Panc1 (cell line): ENCODE data around the gene MGAT5. TPM values are rescaled to one million over a fixed set of nuclear protein-coding genes. Genes with fewer than 3 reads are reported as not detected.

Experiments
- ATAC-seq: fragments of 200-7000 bp; cut with Tn5 transposase; 2 replicates; pipeline ENCODE4 v1.9.1; 2020; ENCODE audit warnings: mild to moderate bottlenecking, moderate library complexity
- BruUV-seq: library from RNA; stranded (reverse); fragments of 400-500 nt; replicated peaks from 2 replicates; lab custom pipeline; 2021; lab: Mats Ljungman, UMichigan
- CTCF ChIA-PET: fragments of 300-600 bp; sonication (Branson Sonifier 250); formaldehyde crosslinking; loops from one replicate; lab custom pipeline; 2022; ENCODE audit warnings: antibody characterized with exemption; lab: Charles Lee
- POLR2A ChIA-PET: fragments of 300-600 bp; sonication (Branson Sonifier 250); formaldehyde crosslinking; loops from one replicate; lab custom pipeline; 2022; ENCODE audit warnings: antibody characterized with exemption; lab: Charles Lee
- DNase-seq: peaks from one replicate; pipeline ENCODE4 v3.0.0-alpha.2; 2010; ENCODE audit warnings: low read depth, low spot score
- H3K27ac ChIP-seq: 2 replicates; pipeline ENCODE4 v1.5.1; 2011; ENCODE audit warnings: mild to moderate bottlenecking, low read length, inconsistent platforms
- H3K27me3 ChIP-seq: fragments of 200-500 bp; sonication (Bioruptor generic); 2 replicates; pipeline ENCODE4 v1.6.0; 2014; ENCODE audit warnings: low read length, inconsistent platforms; ENCODE audit not compliant: control insufficient read depth, insufficient read depth
- H3K36me3 ChIP-seq: fragments of 200-500 bp; sonication (Bioruptor generic); 2 replicates; pipeline ENCODE4 v1.5.1; 2014; ENCODE audit warnings: inconsistent platforms, mild to moderate bottlenecking, low read length, moderate library complexity; ENCODE audit not compliant: control insufficient read depth, insufficient read depth
- H3K4me1 ChIP-seq: 2 replicates; pipeline ENCODE4 v1.5.1; 2011; ENCODE audit warnings: inconsistent platforms, mild to moderate bottlenecking, low read length, moderate library complexity; ENCODE audit not compliant: control insufficient read depth, insufficient read depth
- H3K4me3 ChIP-seq, 2 experiments: 2 replicates each; pipeline ENCODE4 v1.5.1; 2011 to 2012; ENCODE audit warnings: low read depth in 2 of 2, low read length in 2 of 2, mild to moderate bottlenecking in 2 of 2, inconsistent platforms in 1 of 2, moderate library complexity in 1 of 2
- H3K9me3 ChIP-seq: fragments of 200-500 bp; sonication (Bioruptor generic); 2 replicates; pipeline ENCODE4 v1.5.1; 2014; ENCODE audit warnings: low read depth, mild to moderate bottlenecking, inconsistent platforms, low read length, moderate library complexity; ENCODE audit not compliant: control insufficient read depth, insufficient read depth
- POLR2AphosphoS5 ChIP-seq: IDR thresholded peaks from 2 replicates; pipeline ENCODE4 v1.6.1; 2012; ENCODE audit warnings: mild to moderate bottlenecking, low read depth, low read length, moderate library complexity
- SIN3A ChIP-seq: IDR thresholded peaks from 2 replicates; pipeline ENCODE4 v1.6.1; 2012; ENCODE audit warnings: low read depth, mild to moderate bottlenecking, low read length, moderate library complexity, borderline replicate concordance; ENCODE audit not compliant: insufficient read depth
- TCF7L2 ChIP-seq: IDR thresholded peaks from 2 replicates; pipeline ENCODE4 v1.6.1; 2011; ENCODE audit warnings: mild to moderate bottlenecking, low read depth, low read length, inconsistent platforms
- in situ Hi-C: cut with HindIII; loops from 2 replicates; pipeline ENCODE4 v1.10.0; 2016; ENCODE audit warnings: low sequenced_read_pairs, low pct_unique_long_range_greater_than_20kb
- intact Hi-C: fragments of 100-400 bp; cut with micrococcal nuclease; formaldehyde crosslinking; loops from one replicate; pipeline ENCODE4 v1.10.0; 2022; ENCODE audit not compliant: unreplicated experiment
- total RNA-seq: library from RNA; stranded (reverse); gene quantifications from one replicate; pipeline ENCODE4 v1.2.1, GENCODE V29; 2021; ENCODE audit not compliant: unreplicated experiment
- TF ChIP-seq, protein P1 (sequence below): fragments of 450-650 bp; IDR thresholded peaks from 2 replicates; pipeline ENCODE4 v1.5.1; 2017; ENCODE audit warnings: mild to moderate bottlenecking
- TF ChIP-seq, protein P2 (sequence below), 2 experiments: IDR thresholded peaks; 2 replicates each; pipeline ENCODE4 v1.6.1; 2011 to 2012; ENCODE audit warnings: low read depth in 2 of 2, control low read depth in 1 of 2, low read length in 1 of 2, mild to moderate bottlenecking in 1 of 2, moderate library complexity in 1 of 2; ENCODE audit not compliant: insufficient read depth in 1 of 2

Gene MGAT5
- total RNA-seq, 1 experiment from 2014 or later, result 22.1 TPM

DNA sequence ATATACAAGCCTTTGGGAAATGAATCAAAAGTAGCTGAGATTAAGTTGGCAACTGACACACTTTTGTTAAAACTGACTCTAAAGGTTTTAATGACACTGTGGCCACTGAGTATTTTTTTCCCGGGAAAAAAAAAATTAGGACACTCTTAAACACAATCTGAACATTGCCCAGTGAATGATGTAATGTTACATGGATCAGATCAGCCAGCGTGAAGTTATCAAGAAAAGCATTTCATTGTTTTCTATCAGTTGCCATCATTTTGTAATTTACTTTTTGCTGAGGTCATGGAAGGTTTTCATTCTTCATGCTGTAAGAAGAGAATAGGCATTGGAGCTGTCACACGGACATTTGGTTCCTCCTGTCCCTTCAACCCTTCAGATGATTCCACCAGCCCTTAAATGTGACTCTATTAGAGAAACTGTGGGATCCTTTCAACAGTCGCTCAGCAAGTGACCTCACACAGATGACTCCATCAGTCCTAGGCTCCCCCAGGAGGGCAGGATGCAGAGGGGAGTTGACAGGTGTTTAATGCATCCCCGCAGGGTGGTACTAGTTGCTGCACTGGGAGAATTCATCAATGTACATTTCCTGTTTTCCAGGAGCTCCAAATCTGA, 164.2 kb downstream of the MGAT5 start:
- in situ Hi-C loops, result no loop called here
- no TSS peak for BruUV-seq

DNA sequence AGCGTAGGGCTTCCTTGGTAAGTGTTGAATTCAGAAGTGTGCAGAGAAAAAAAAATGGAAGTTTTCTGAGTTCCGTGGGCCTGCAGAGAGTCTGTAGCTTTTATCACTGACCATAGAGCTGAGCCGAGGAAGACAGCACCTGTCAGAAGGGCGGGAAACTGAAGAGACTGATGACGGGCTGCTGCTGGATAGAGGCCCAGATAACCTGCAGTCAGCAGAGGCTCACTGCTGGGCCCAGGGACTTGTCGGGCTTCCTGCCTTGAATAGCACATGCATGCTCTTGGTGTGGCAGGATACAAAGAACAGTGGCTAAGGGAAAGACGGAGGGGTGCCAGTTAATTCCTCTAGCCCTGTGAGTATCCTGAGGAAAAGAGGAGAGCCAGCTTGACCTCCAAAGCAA, 166.4 kb downstream of the MGAT5 start:
- in situ Hi-C loops, result no loop called here
- Histone ChIP-seq H3K9me3 (no peaks in the 10 kb centered on the region), H3K4me1 (no peaks in the 10 kb centered on the region), H3K4me3 (no peak overlapping the region), H3K27ac (no peak overlapping the region), H3K27me3 (no peaks in the 10 kb centered on the region), H3K36me3 (no peaks in the 10 kb centered on the region)
- CTCF ChIA-PET, result no interaction called here
- DNase-seq, result no peak
- POLR2A ChIA-PET, result no interaction called here
- TF ChIP-seq TCF7L2, result no peak
- TF ChIP-seq, protein P1, sequence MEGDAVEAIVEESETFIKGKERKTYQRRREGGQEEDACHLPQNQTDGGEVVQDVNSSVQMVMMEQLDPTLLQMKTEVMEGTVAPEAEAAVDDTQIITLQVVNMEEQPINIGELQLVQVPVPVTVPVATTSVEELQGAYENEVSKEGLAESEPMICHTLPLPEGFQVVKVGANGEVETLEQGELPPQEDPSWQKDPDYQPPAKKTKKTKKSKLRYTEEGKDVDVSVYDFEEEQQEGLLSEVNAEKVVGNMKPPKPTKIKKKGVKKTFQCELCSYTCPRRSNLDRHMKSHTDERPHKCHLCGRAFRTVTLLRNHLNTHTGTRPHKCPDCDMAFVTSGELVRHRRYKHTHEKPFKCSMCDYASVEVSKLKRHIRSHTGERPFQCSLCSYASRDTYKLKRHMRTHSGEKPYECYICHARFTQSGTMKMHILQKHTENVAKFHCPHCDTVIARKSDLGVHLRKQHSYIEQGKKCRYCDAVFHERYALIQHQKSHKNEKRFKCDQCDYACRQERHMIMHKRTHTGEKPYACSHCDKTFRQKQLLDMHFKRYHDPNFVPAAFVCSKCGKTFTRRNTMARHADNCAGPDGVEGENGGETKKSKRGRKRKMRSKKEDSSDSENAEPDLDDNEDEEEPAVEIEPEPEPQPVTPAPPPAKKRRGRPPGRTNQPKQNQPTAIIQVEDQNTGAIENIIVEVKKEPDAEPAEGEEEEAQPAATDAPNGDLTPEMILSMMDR, result no peak
- TF ChIP-seq SIN3A, result no peak
- no peak for ATAC-seq
- no TSS peak for BruUV-seq
- intact Hi-C loops, result no loop called here

More for the DNA sequence above, 164.2 kb downstream of the MGAT5 start:
- intact Hi-C loops, result loop anchor here (10.0 kb wide), 1 partner anchor 533 kb away; no protein-coding TSS in a partner anchor
- Histone ChIP-seq H3K27me3 (no peaks in the 10 kb centered on the region), H3K9me3 (no peaks in the 10 kb centered on the region), H3K27ac (no peak overlapping the region), H3K4me1 (no peaks in the 10 kb centered on the region), H3K36me3 (no peaks in the 10 kb centered on the region), H3K4me3 (no peak overlapping the region)
- DNase-seq, result no peak
- no peak for ATAC-seq
- ChIA-PET POLR2A (no interaction called here), CTCF (no interaction called here)
- TF ChIP-seq POLR2AphosphoS5 (no peak), TCF7L2 (no peak)
- TF ChIP-seq, protein P2, sequence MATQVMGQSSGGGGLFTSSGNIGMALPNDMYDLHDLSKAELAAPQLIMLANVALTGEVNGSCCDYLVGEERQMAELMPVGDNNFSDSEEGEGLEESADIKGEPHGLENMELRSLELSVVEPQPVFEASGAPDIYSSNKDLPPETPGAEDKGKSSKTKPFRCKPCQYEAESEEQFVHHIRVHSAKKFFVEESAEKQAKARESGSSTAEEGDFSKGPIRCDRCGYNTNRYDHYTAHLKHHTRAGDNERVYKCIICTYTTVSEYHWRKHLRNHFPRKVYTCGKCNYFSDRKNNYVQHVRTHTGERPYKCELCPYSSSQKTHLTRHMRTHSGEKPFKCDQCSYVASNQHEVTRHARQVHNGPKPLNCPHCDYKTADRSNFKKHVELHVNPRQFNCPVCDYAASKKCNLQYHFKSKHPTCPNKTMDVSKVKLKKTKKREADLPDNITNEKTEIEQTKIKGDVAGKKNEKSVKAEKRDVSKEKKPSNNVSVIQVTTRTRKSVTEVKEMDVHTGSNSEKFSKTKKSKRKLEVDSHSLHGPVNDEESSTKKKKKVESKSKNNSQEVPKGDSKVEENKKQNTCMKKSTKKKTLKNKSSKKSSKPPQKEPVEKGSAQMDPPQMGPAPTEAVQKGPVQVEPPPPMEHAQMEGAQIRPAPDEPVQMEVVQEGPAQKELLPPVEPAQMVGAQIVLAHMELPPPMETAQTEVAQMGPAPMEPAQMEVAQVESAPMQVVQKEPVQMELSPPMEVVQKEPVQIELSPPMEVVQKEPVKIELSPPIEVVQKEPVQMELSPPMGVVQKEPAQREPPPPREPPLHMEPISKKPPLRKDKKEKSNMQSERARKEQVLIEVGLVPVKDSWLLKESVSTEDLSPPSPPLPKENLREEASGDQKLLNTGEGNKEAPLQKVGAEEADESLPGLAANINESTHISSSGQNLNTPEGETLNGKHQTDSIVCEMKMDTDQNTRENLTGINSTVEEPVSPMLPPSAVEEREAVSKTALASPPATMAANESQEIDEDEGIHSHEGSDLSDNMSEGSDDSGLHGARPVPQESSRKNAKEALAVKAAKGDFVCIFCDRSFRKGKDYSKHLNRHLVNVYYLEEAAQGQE (IDR thresholded peaks at IDR 0.05; ENCODE audit: insufficient read depth in 1 of 2, low read depth in 2 of 2, low read length in 1 of 2), result no peak

DNA sequence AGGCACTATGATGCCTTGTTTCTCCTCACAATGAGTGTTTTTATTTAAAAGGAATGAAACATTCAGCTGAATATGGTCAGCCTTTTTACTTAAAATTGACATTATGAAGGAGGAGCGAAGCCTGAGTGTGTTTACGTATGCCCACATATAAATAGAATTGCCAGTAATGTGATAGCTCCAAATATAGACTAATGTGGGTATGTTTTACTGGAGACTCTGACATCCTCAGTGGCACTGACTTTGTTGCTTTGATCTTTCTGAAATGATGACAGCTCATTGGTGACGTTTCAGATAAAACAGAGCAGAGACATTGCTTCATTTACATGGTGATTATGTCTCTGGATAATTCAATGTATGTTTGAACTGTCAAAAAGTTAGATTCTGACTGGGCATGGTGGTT, 167.0 kb downstream of the MGAT5 start:
- no TSS peak for BruUV-seq
- POLR2A ChIA-PET, result no interaction called here
- Histone ChIP-seq H3K4me1 (no peaks in the 10 kb centered on the region), H3K27me3 (no peaks in the 10 kb centered on the region), H3K4me3 (no peak overlapping the region), H3K36me3 (no peaks in the 10 kb centered on the region), H3K27ac (no peak overlapping the region), H3K9me3 (no peaks in the 10 kb centered on the region)
- no peak for DNase-seq
- in situ Hi-C loops (no loop called here), intact Hi-C loops (no loop called here)
- TF ChIP-seq, protein P2 (IDR thresholded peaks at IDR 0.05; ENCODE audit: insufficient read depth in 1 of 2, low read depth in 2 of 2, low read length in 1 of 2), result no peak
- TF ChIP-seq, protein P1, result no peak
- no peak for TF ChIP-seq POLR2AphosphoS5
- no peak for TF ChIP-seq SIN3A
- no peak for TF ChIP-seq TCF7L2
- CTCF ChIA-PET, result interaction anchor here (0.7 kb wide), 1 partner anchor 45 kb away, joined by 3 read pairs; no protein-coding TSS in a partner anchor
- ATAC-seq, result no peak
